RCC 7860 (cell line): ENCODE results near the gene TGDS.
"Not testable (repeated sequence)": the region's sequence is repeated elsewhere in the genome, so short reads cannot be mapped to it uniquely, and the experiment has no call there.

Experiments used
- DNase-seq: peaks from one replicate; pipeline ENCODE4 v3.0.0-alpha.2; 2015; ENCODE audit warnings: low spot score
- FAIRE-seq: peaks from 2 replicates; lab custom pipeline; 2012; peaks lifted over from hg19 to GRCh38; lab: Jason Lieb, UNC

Gene TGDS, protein sequence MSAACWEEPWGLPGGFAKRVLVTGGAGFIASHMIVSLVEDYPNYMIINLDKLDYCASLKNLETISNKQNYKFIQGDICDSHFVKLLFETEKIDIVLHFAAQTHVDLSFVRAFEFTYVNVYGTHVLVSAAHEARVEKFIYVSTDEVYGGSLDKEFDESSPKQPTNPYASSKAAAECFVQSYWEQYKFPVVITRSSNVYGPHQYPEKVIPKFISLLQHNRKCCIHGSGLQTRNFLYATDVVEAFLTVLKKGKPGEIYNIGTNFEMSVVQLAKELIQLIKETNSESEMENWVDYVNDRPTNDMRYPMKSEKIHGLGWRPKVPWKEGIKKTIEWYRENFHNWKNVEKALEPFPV

DNA sequence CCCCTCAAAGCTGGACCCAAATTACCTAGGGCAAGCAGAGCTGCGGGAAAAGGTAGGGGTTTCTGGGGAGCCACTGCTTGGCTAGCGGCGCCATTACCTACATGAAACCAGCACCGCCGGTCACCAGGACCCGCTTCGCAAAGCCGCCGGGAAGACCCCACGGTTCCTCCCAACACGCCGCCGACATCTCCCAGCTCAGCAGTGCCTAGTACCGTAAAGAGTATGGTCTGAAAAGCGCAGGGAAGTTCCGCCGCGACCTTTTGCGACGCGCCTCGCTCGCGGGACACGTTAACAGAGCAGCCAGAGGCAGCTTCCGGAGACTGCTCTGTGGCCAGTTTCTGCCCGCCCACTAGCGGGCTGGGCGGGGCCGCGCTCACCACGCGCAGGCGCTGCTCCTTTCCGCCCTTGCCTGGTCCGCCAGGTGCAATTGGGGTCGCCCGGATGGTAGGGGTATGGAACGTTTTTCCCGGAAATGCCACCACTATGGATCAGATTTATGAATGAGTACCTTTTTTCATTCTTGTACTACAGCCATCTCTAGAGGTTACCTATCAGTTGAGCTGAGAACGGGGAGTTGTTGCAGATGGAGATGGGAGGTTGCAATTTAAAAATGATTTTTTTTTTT is at the start of gene TGDS:
TSS of gene TGDS (minus strand) at position 203 of the 625 bp plus-strand sequence. CDS start at position 187, 16 bp downstream.
- FAIRE-seq (no peak), DNase-seq (peak; percentile 81)

DNA sequence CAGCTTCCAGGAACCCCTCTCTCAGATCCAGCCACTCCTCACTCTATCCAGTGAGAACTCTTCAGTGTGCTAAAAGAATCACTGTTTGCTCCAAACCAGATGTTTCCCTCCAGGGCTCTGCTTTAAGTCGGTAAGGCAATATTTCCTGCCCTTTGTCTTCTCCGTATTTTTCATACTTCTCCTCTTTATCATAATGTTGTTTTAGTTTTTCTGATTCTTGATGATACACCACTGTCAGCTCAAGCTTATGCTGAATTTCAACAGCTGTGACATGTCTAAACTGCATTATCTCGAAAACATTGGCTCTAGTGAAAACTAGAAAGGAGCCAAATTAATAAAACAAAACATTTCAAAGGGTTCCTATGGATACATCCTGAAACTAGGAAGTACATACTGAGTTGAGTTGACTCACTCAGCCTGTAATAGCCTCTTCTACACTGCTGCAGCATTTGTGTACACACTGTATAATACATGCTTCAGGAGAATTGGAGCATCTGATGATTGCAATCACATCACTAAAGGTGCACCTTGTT is 45.5 kb upstream of the TGDS start:
- DNase-seq = no peak
- no peak for FAIRE-seq

DNA sequence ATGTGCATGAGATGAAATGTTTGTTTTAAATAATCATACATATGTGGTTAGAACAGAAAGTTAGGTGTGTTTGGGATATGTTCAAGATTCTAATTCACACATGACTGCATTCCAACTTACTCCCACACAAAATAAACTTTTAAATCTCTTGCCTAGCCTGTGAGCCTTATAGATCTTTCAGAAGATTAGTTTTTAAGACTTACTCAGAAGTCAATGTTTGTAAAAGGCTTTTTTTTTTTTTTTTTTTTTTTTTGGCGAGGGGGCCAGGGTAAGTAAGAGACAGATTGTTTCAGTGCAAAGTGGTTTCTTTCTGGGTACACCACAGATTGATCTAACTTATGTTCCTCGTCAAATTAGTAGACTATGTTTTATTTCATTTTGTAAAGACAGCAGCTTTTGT is 44.8 kb upstream of the TGDS start:
- FAIRE-seq (no peak), DNase-seq (no peak)

GRCh38 chr13:94637677-94638076 is 41.7 kb upstream of the TGDS start:
- FAIRE-seq, DNase-seq: not testable (repeated sequence)

GRCh38 chr13:94636942-94637578 is 41.1 kb upstream of the TGDS start:
- FAIRE-seq (no peak), DNase-seq (no peak)

GRCh38 chr13:94636096-94636495 is 40.1 kb upstream of the TGDS start:
- FAIRE-seq, DNase-seq: not testable (repeated sequence)

DNA sequence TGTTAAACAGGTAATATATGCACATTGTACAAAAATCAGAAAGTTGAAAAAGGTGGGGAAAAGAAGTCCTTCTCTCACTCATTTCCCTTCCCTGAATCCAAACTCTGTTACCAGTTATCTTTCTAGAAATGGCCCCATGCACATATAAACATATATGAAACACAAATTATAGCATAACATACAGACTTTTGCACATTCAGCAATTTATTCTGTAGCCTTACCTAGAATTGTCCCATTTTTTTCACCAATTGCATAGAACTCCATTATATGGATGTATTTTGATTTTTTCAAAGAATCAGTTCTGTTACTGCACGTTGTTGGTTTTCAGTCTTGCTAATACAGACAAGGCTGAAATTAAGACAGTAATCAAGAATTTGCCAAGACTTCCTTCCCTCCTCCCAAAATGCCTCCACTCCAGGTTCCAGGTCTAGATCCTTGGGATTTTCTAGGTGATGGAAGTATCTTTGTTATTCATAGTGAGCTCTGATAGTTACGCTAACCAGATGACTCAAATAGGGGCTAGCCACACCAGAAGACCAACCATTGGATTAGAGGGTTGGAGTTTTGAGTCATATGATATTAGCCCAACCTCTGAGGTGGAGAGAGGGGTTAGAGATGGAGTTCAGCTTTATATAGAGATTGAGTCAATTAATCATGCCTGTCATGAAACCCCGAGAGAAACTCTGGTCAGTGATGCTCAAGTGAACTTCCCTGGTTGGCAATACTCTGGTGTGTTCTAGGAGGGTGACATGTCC is 36.5 kb upstream of the TGDS start:
- no peak for DNase-seq
- FAIRE-seq = no peak

DNA sequence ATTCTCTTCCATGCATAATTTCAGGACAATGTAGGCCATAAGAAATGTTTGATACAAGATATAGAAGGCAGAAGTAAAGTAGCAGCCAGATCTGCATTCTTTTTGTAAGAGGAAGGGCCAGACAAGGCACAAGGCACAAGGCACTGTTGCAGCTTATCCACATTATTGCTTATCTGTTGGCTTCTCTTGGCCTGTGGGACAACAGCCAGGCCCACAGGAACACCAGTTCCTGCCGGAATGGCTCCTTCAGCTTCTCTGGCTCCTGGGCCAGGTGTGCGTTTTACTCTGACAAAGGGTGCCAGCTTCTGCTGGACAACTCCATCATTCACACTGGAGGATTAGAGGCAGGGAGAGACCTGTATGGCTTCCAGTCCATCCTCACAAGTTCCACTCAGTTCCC is 34.9 kb upstream of the TGDS start:
- FAIRE-seq (no peak), DNase-seq (no peak)

GRCh38 chr13:94623316-94623715 is 27.4 kb upstream of the TGDS start:
- no peak for DNase-seq
- FAIRE-seq = no peak

DNA sequence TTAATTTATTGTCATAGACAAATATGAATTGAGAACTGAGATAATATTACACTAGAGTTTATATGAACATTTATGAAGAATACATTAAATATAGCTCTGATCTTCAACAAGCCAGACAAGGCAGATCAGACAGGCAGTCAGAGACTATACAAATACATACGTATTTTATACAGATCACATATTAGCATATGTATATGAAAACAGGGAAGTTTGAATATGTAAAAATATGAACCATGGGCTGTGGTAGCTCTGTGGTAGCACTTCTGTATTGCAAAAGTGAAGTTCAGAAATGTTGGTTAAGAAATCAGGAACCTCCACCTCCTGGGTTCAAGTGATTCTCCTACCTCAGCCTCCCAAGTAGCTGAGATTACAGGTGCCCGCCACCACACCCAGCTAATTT is 26.4 kb upstream of the TGDS start:
- DNase-seq (no peak), FAIRE-seq (no peak)

GRCh38 chr13:94620286-94620896 is 24.4 kb upstream of the TGDS start:
- FAIRE-seq = peak; percentile 65
- no peak for DNase-seq

DNA sequence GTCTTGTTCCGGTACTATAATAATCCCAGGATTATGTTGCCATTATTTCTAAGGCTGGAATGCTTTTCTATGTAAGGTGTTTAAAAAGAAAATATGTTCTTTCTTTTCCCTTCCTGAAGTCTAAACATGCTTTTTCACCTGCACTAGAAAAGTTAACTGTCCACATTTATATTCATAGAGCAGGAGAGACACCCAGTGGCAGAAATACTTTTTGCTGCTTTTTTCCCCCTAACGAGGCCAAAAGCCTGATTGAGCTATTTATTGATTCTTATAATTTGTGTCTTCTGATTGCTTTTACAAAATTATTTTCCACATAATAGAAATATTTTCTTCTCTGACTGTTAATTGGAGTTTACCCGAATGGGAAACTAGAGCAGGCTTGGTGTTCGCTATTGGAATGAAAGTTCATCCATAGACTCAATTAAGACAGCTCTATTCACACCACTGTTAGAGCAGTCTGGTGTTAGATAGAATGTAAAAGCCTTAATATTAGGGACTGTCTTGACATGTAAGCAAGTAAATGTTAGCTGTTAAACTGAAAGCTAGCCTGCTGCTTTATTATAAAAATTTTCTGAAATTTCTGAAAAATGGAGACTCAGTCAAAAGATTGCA is 21.5 kb upstream of the TGDS start:
- FAIRE-seq = peak; percentile 26
- DNase-seq = no peak

DNA sequence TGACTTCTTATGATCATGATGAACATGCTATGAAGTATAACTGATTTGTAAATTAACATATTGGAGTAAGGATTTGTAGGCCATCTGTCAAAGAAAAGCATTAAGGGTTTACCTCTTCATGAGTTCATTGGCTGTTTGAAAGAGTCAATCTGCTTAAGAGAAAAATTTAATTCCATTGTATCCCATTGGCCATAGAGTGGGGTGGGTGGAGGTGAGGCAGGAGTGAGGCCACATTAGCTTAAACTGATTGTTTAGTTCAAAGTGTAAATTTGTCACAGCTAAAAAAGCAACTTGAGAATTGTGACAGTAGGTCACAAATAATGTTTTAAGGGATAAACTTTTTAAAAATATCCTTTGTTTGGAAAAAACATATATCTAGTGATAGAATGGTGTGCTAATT is 17.1 kb upstream of the TGDS start:
- FAIRE-seq (no peak), DNase-seq (no peak)

DNA sequence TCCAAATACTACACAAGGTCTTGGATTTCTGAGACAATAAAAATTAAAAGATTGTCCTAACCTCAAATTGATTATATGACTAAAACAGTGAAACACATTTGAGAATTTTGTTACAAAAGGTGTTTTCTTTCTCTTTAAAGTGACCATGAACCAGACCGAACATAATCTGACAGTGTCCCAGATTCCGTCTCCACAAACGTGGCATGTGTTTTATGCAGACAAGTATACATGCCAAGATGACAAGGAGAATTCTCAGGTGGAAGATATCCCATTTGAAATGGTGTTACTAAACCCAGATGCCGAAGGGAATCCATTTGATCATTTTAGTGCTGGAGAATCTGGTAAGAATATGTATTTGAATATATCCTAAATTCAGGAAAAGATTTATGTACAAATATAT is 16.1 kb upstream of the TGDS start:
- FAIRE-seq = no peak
- DNase-seq = no peak

DNA sequence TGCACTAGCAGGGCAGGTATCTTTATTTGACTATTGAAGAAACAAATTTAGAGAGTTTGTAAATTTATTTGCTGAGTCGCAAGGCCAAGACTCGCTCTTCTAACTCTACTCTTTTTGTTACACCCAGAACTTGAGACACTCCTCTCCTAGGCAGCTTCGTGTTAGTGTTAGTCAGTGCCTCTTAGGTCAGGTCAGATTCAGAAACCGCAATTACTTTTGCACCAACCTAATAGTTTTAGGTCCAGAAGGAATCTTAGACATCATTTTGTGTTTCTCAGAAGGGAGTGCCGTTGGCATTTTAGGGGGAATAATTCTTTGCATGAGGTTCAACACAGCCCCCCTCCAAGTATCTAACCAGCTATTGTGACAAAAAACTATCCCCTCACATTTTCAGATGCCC is 14.5 kb upstream of the TGDS start:
- DNase-seq = no peak
- no peak for FAIRE-seq

DNA sequence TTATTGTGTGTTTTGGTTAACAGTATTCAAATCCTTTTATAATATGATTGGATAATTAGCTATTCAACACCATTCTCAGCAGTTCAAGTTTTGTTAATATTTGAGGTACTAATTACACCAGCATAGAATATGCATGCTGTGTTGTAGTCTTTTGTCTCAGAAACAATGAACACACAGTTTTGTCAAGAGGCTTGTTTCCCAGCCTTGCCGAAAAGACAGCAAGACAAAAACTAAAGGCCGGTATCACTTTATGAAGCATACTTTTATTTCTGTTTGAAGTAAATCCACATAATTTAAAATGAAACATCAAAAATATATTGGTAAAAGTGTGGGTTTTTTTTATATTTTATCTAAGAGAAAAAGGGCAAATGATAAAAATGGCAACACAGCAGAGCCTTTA is 13.2 kb upstream of the TGDS start:
- no peak for DNase-seq
- no peak for FAIRE-seq

- FAIRE-seq = no peak
These were observed 12.6 kb upstream of the TGDS start for GRCh38 chr13:94608586-94608985.

DNA sequence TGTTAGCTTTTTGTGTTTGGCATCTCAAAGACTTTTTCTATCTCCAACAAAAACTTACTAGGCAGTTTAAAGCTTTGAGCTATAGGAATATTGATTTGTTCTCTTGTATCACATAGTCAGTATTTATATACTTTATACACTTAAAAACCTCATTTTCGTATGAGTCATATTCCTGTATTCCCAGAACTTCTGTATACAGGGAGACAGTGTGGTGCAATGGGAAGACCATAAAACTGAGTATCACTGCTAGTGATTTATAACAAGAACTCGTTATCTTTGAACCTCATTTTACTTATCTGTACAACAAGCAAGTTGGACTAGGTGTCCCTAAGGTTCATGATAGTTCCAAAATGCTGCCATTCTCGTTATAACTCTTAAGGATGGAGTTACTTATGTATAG is 12.0 kb upstream of the TGDS start:
- FAIRE-seq = no peak
- DNase-seq = no peak

More at GRCh38 chr13:94608586-94608985, 12.6 kb upstream of the TGDS start:
- DNase-seq = no peak

DNA sequence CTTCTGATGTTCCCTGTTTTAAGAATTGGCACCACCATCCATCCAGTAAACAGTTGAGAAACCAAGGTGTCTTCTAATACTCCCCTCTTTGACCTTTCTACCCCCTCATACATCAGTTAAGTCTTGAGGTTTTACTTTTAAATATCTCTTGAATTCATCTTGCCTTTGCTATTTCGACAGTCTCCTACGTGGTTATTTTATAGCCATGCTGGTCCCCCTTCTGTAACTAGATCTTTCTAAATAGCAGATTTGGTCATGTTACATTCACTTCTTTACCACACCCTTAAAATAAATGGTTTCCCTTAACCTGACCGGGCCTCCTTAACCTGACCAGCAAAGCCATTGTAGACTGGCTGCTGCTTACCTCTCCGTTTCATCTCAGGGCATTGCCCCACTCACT is 11.1 kb upstream of the TGDS start:
- DNase-seq (no peak), FAIRE-seq (no peak)

GRCh38 chr13:94602467-94602866 is 6.5 kb upstream of the TGDS start:
- no peak for FAIRE-seq
- DNase-seq = no peak
